HepG2 (cell line): ENCODE results near the gene ALG9. TPM values are rescaled to one million over a fixed set of nuclear protein-coding genes. Genes with fewer than 3 reads are reported as not detected.
A peak's percentile ranks its signal among the peaks of the same experiment; 100 is the strongest.

ENCODE experiments used
- HNRNPUL1 ChIP-seq: fragments of 200-400 bp; formaldehyde crosslinking; IDR thresholded peaks from 2 replicates; pipeline ENCODE4 v1.6.1; 2017; ENCODE audit warnings: low read depth, mild to moderate bottlenecking, low read length, moderate library complexity
- MAX ChIP-seq: IDR thresholded peaks from 2 replicates; pipeline ENCODE4 v1.6.1; 2012; ENCODE audit warnings: inconsistent platforms
- PHF5A ChIP-seq: IDR thresholded peaks from one replicate; pipeline ENCODE4 v1.6.1; 2018; ENCODE audit warnings: low read depth, missing genetic modification reagents; ENCODE audit not compliant: unreplicated experiment
- RBM39 ChIP-seq: fragments of 200-400 bp; formaldehyde crosslinking; IDR thresholded peaks from one replicate; pipeline ENCODE4 v1.6.1; 2018; ENCODE audit warnings: antibody characterized with exemption, mild to moderate bottlenecking, low read depth, low read length; ENCODE audit not compliant: poor library complexity, severe bottlenecking
- SNRNP70 ChIP-seq: fragments of 200-400 bp; formaldehyde crosslinking; IDR thresholded peaks from 2 replicates; pipeline ENCODE4 v1.6.1; 2017; ENCODE audit warnings: mild to moderate bottlenecking, low read depth, low read length, moderate library complexity
- SPEN ChIP-seq: sonication (generic); formaldehyde crosslinking; IDR thresholded peaks from 2 replicates; pipeline ENCODE4 v1.5.1; 2020; ENCODE audit warnings: low read depth, mild to moderate bottlenecking, missing genetic modification reagents
- ZNF234 ChIP-seq: sonication (generic); formaldehyde crosslinking; conservative IDR thresholded peaks from 2 replicates; pipeline ENCODE4 v1.5.1; 2020; ENCODE audit warnings: mild to moderate bottlenecking, missing genetic modification reagents
- ZNF281 ChIP-seq: sonication (generic); formaldehyde crosslinking; IDR thresholded peaks from 2 replicates; pipeline ENCODE4 v1.4.0; 2020; ENCODE audit warnings: missing genetic modification reagents, borderline replicate concordance
- ZNF326 ChIP-seq: sonication (generic); formaldehyde crosslinking; IDR thresholded peaks from 2 replicates; pipeline ENCODE4 v1.4.0; 2020; ENCODE audit warnings: missing genetic modification reagents, borderline replicate concordance
- ZNF350 ChIP-seq: sonication (generic); formaldehyde crosslinking; IDR thresholded peaks from 2 replicates; pipeline ENCODE4 v1.4.0; 2020; ENCODE audit warnings: mild to moderate bottlenecking, low read depth, missing genetic modification reagents, borderline replicate concordance
- ZNF556 ChIP-seq: sonication (generic); formaldehyde crosslinking; IDR thresholded peaks from 2 replicates; pipeline ENCODE4 v1.4.0; 2020; ENCODE audit warnings: mild to moderate bottlenecking, missing genetic modification reagents, borderline replicate concordance
- ZNF672 ChIP-seq: sonication (generic); formaldehyde crosslinking; IDR thresholded peaks from 2 replicates; pipeline ENCODE4 v1.8.1; 2022; ENCODE audit warnings: missing genetic modification reagents
- polyA plus RNA-seq, 8 experiments: library from polyadenylated mRNA; depleted of rRNA in 3 of 8; stranded (reverse) in 7 of 8; unstranded in 1 of 8; fragments of >200 nt; fragmentation: Illumina TruSeq in 4 of 8; extraction: Trizol in 4 of 8; gene quantifications; 2 replicates each; pipeline versions ENCODE4 v1.2.1 to v1.2.3, GENCODE V29; 2011 to 2016; ENCODE audit warnings: low read depth in 4 of 8, missing spikeins in 1 of 8, mixed read lengths in 1 of 8; ENCODE audit not compliant: insufficient read depth in 1 of 8
- total RNA-seq, 5 experiments: library from RNA; depleted of rRNA; stranded (reverse); fragments of >200 nt; fragmentation: Illumina TruSeq; extraction: Trizol; gene quantifications; 2 replicates each; pipeline ENCODE4 v1.2.3, GENCODE V29; 2016; ENCODE audit warnings: low read depth in 1 of 5
- TF ChIP-seq, protein P1 (sequence below): sonication (generic); formaldehyde crosslinking; IDR thresholded peaks from 2 replicates; pipeline ENCODE4 v1.4.0; 2020; ENCODE audit warnings: mild to moderate bottlenecking, missing genetic modification reagents
- TF ChIP-seq, protein P2 (sequence below): sonication (generic); formaldehyde crosslinking; IDR thresholded peaks from 2 replicates; pipeline ENCODE4 v1.4.0; 2020; ENCODE audit warnings: missing genetic modification reagents, low read depth, mild to moderate bottlenecking, borderline replicate concordance
- TF ChIP-seq, protein P3 (sequence below): sonication (generic); formaldehyde crosslinking; IDR thresholded peaks from 2 replicates; pipeline ENCODE4 v1.4.0; 2020; ENCODE audit warnings: mild to moderate bottlenecking, missing genetic modification reagents

The ALG9 gene
- total and polyA plus RNA-seq, 2 of the 13 experiments (the other 11 are each of a cell fraction or from before 2014, with no cell fraction given) = 39.4 to 40.6 TPM

DNA sequence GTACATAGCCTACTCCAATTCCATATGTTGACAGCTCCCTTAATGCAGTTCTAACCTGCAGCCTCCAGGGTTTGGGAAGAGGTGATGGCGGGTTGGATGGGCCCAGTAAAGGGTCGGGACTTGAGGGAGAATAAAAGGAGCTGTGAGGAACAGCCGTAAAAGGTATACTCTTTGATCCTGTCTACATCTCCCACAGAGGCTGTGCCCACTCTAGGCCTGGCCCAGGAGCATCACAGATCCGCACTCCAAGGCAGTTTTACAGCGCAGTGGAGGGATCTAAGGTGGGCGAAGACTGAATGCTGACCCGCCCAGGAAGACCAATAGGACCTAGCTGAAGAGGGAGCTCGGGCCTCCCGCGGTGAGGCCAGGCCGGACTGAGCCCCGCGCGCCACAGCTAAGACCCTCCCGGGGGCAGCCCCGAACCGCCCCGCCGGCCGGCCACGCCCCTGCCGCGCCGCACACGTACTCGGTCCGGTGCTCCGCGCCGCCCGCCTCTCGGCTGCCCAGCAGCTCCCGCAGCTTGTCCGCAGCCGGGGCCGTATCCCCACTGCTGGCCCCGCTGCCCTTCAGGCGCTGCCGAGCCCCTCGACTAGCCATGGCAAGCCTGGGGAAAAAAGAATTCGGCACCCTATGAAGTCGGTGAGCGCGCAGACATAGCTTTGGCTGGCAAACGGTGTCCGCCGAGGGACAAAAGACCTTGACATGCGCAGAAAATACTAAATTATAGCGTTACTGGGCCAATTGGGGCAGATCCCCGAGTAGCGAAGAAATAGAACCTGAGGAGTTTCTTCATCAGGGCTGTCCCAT, at the start of gene ALG9 (continued):
- TF ChIP-seq, protein P1, sequence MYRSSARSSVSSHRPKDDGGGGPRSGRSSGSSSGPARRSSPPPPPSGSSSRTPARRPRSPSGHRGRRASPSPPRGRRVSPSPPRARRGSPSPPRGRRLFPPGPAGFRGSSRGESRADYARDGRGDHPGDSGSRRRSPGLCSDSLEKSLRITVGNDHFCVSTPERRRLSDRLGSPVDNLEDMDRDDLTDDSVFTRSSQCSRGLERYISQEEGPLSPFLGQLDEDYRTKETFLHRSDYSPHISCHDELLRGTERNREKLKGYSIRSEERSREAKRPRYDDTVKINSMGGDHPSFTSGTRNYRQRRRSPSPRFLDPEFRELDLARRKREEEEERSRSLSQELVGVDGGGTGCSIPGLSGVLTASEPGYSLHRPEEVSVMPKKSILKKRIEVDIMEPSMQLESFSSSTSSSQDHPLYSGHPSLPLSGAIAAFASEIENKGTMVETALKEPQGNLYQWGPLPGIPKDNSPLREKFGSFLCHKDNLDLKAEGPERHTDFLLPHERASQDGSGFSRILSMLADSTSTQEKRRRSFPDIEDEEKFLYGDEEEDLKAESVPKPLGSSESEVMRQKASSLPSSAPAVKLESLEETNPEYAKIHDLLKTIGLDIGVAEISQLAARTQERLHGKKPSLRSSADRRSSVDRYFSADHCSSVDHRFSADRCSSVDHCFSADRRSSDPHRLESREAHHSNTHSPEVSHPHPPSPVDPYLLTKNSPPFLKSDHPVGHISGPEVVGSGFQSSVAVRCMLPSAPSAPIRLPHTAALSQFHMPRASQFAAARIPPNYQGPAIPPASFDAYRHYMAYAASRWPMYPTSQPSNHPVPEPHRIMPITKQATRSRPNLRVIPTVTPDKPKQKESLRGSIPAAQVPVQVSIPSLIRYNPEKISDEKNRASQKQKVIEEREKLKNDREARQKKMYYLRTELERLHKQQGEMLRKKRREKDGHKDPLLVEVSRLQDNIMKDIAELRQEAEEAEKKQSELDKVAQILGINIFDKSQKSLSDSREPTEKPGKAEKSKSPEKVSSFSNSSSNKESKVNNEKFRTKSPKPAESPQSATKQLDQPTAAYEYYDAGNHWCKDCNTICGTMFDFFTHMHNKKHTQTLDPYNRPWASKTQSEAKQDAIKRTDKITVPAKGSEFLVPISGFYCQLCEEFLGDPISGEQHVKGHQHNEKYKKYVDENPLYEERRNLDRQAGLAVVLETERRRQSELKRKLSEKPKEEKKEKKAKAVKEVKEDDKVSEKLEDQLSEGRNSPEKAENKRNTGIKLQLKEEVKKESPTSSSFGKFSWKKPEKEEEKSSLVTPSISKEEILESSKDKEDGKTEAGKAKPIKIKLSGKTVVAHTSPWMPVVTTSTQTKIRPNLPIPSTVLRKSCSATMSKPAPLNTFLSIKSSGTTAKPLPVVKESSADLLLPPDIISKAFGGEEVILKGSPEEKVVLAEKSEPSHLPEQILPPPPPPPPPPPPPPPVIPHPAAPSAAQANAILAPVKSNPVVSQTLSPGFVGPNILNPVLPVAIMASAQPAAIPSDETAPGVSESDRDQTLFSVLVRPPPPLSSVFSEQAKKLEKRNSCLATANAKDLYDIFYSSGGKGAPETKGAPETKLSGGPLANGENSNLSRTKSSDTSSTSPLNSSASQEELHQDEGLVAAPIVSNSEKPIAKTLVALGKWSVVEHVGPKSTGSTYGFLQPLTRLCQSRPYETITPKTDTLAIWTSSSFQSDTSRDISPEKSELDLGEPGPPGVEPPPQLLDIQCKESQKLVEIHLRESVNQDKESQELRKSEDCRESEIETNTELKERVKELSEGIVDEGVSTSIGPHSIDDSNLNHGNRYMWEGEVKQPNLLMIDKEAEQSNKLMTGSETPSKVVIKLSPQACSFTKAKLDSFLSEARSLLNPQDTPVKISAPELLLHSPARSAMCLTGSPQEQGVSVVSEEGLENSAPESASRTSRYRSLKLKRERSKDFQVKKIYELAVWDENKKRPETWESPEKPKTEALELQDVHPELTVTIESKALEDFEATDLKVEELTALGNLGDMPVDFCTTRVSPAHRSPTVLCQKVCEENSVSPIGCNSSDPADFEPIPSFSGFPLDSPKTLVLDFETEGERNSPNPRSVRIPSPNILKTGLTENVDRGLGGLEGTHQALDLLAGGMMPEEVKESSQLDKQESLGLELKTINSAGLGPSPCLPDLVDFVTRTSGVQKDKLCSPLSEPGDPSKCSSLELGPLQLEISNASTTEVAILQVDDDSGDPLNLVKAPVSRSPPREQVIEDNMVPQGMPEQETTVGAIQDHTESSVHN = 0 out of 2 replicates have a peak, but pooled peaks have one; percentile 43
- TF ChIP-seq PHF5A (CRISPR knock-in tag) (peak; percentile 12), ZNF556 (no peak), SNRNP70 (no peak), ZNF234 (CRISPR knock-in tag) (no peak), ZNF326 (CRISPR knock-in tag) (no peak), ZNF281 (CRISPR knock-in tag) (no peak), RBM39 (peak; percentile 72), SPEN (peak; percentile 76), ZNF672 (CRISPR knock-in tag) (no peak), MAX (no peak), HNRNPUL1 (no peak), ZNF350 (CRISPR knock-in tag) (peak; percentile 73; the same call in 1 of the 2 replicates)
- TF ChIP-seq, protein P2, sequence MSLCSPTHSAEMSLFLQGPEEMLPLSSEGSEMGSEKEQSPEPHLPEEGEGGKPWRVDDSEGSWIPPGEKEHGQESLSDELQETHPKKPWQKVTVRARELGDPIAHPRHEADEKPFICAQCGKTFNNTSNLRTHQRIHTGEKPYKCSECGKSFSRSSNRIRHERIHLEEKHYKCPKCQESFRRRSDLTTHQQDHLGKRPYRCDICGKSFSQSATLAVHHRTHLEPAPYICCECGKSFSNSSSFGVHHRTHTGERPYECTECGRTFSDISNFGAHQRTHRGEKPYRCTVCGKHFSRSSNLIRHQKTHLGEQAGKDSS (CRISPR knock-in tag) = peak; percentile 74; the same call in 1 of the 2 replicates
- TF ChIP-seq, protein P3, sequence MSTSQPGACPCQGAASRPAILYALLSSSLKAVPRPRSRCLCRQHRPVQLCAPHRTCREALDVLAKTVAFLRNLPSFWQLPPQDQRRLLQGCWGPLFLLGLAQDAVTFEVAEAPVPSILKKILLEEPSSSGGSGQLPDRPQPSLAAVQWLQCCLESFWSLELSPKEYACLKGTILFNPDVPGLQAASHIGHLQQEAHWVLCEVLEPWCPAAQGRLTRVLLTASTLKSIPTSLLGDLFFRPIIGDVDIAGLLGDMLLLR (CRISPR knock-in tag) = peak; percentile 81; the same call in 1 of the 2 replicates
